Umbilical cord (tissue), 2 donors: ENCODE data around the gene RBM10. TPM values are rescaled to one million over a fixed set of nuclear protein-coding genes. Genes with fewer than 3 reads are reported as not detected.
"Not testable (repeated sequence)": the region's sequence is repeated elsewhere in the genome, so short reads cannot be mapped to it uniquely, and the experiment has no call there.

ENCODE experiments used
- DNase-seq: peaks from one replicate; pipeline ENCODE4 v3.0.0-alpha.2; 2015; ENCODE audit warnings: low spot score
- total RNA-seq: library from RNA; depleted of rRNA; stranded (reverse); fragments of >200 nt; gene quantifications from one replicate; pipeline ENCODE4 v1.2.3, GENCODE V29; 2014; ENCODE audit warnings: low replicate concordance; ENCODE audit not compliant: insufficient read depth

RBM10 gene
- total RNA-seq, result 28.4 TPM

- DNase-seq, result peak; percentile 96
These were observed at the start of gene RBM10, which contains the start of gene NDUFB11 for GRCh38 chrX:47144626-47145394. Gene RBM10, plus strand, starts transcription at chrX:47145221. Its CDS starts 2,261 bp downstream, at chrX:47147482. Gene NDUFB11, minus strand, starts transcription at chrX:47144702. Its CDS starts 23 bp downstream, at chrX:47144679.

GRCh38 chrX:47097018-47097417 lies 48.0 kb upstream of the RBM10 start:
- no peak for DNase-seq

- DNase-seq, result no peak
These were observed 46.5 kb upstream of the RBM10 start for GRCh38 chrX:47098338-47099094.

- no peak for DNase-seq
These were observed 43.8 kb upstream of the RBM10 start for GRCh38 chrX:47101206-47101605.

- not testable (repeated sequence) for DNase-seq
These were observed 33.9 kb upstream of the RBM10 start for GRCh38 chrX:47110936-47111615.

- DNase-seq, result no peak
These were observed 32.6 kb upstream of the RBM10 start for GRCh38 chrX:47112316-47112954.

GRCh38 chrX:47116551-47117110 lies 28.4 kb upstream of the RBM10 start:
- not testable (repeated sequence) for DNase-seq

- not testable (repeated sequence) for DNase-seq
These were observed 20.6 kb upstream of the RBM10 start for GRCh38 chrX:47124466-47124865.

- DNase-seq, result peak; percentile 97
These were observed 15.7 kb upstream of the RBM10 start for GRCh38 chrX:47129157-47129898.

GRCh38 chrX:47129899-47130358 lies 15.1 kb upstream of the RBM10 start:
- DNase-seq, result no peak

GRCh38 chrX:47133493-47133892 lies 11.5 kb upstream of the RBM10 start:
- DNase-seq, result no peak

- DNase-seq, result not testable (repeated sequence)
These were observed 9.4 kb upstream of the RBM10 start for GRCh38 chrX:47135650-47136049.

GRCh38 chrX:47138171-47138570 lies 6.8 kb upstream of the RBM10 start:
- DNase-seq, result no peak

- no peak for DNase-seq
These were observed 961 bp upstream of the RBM10 start for GRCh38 chrX:47143894-47144625.

GRCh38 chrX:47145395-47146120 lies 537 bp downstream of the RBM10 start:
- DNase-seq, result no peak

- DNase-seq, result no peak
These were observed 1.3 kb downstream of the RBM10 start for GRCh38 chrX:47146121-47146935.

- no peak for DNase-seq
These were observed 2.2 kb downstream of the RBM10 start for GRCh38 chrX:47146936-47147859.
